HEK293T (cell line): ENCODE measurements around the gene TBL1X.

ENCODE experiments used
- BHLHE40 ChIP-seq: fragments of 450-650 bp; IDR thresholded peaks from 2 replicates; pipeline ENCODE4 v1.6.1; 2016; ENCODE audit warnings: mild to moderate bottlenecking, moderate library complexity, borderline replicate concordance
- CTBP1 ChIP-seq: fragments of 450-650 bp; IDR thresholded peaks from 2 replicates; pipeline ENCODE4 v1.6.1; 2016; ENCODE audit warnings: borderline replicate concordance
- FOXA1 ChIP-seq: fragments of 450-650 bp; IDR thresholded peaks from 2 replicates; pipeline ENCODE4 v1.6.1; 2016; ENCODE audit warnings: mild to moderate bottlenecking
- FOXM1 ChIP-seq: fragments of 450-650 bp; IDR thresholded peaks from 2 replicates; pipeline ENCODE4 v1.6.1; 2017; ENCODE audit warnings: mild to moderate bottlenecking, borderline replicate concordance
- HDGF ChIP-seq: fragments of 450-650 bp; IDR thresholded peaks from 2 replicates; pipeline ENCODE4 v1.6.1; 2017; ENCODE audit warnings: antibody characterized with exemption, borderline replicate concordance
- L3MBTL2 ChIP-seq: fragments of 450-650 bp; conservative IDR thresholded peaks from 2 replicates; pipeline ENCODE4 v1.6.1; 2016; ENCODE audit warnings: mild to moderate bottlenecking
- NFRKB ChIP-seq: fragments of 450-650 bp; IDR thresholded peaks from 2 replicates; pipeline ENCODE4 v1.6.1; 2016; ENCODE audit warnings: mild to moderate bottlenecking, moderate library complexity
- PKNOX1 ChIP-seq: fragments of 450-650 bp; IDR thresholded peaks from 2 replicates; pipeline ENCODE4 v1.6.1; 2016
- SP1 ChIP-seq: fragments of 450-650 bp; IDR thresholded peaks from 2 replicates; pipeline ENCODE4 v1.6.1; 2017
- SUZ12 ChIP-seq: fragments of 450-650 bp; IDR thresholded peaks from 2 replicates; pipeline ENCODE4 v1.6.1; 2016; ENCODE audit warnings: mild to moderate bottlenecking

- TF ChIP-seq L3MBTL2, result no peak
- no peak for TF ChIP-seq BHLHE40
- no peak for TF ChIP-seq SUZ12
- no peak for TF ChIP-seq NFRKB
- TF ChIP-seq CTBP1, result no peak
- no peak for TF ChIP-seq SP1
- no peak for TF ChIP-seq HDGF
- no peak for TF ChIP-seq PKNOX1
- no peak for TF ChIP-seq FOXM1
- no peak for TF ChIP-seq FOXA1
These were observed 126.6 kb downstream of the TBL1X start for GRCh38 chrX:9591496-9591895.
